CD8-positive, alpha-beta memory T cell (primary cell): ENCODE measurements around the gene GRK2. TPM values are rescaled to one million over a fixed set of nuclear protein-coding genes. Genes with fewer than 3 reads are reported as not detected.
A peak's percentile ranks its signal among the peaks of the same experiment; 100 is the strongest.
"Not testable (repeated sequence)": the region's sequence is repeated elsewhere in the genome, so short reads cannot be mapped to it uniquely, and the experiment has no call there.

Experiments
- CTCF ChIA-PET: fragments of 350-600 bp; sonication (Branson Sonifier 250); formaldehyde crosslinking; loops from one replicate; lab custom pipeline; 2021; ENCODE audit warnings: antibody characterized with exemption; lab: Charles Lee
- POLR2A ChIA-PET: fragments of 350-600 bp; sonication (Branson Sonifier 250); formaldehyde crosslinking; loops from one replicate; lab custom pipeline; 2021; ENCODE audit warnings: antibody characterized with exemption; lab: Charles Lee
- DNase-seq, 5 donors: peaks; one replicate each; pipeline versions ENCODE4 v3.0.0 to v3.0.0-alpha.2; 2020 to 2022; ENCODE audit warnings: mixed read lengths in 1 of 5
- H3K27ac ChIP-seq: one replicate; pipeline ENCODE4 v1.7.0; 2013; ENCODE audit warnings: low read depth, mild to moderate bottlenecking, low read length, moderate library complexity
- H3K27me3 ChIP-seq: 2 replicates; pipeline ENCODE4 v1.7.0; 2013; ENCODE audit warnings: low read length, mild to moderate bottlenecking; ENCODE audit not compliant: insufficient read depth, poor library complexity, severe bottlenecking
- H3K36me3 ChIP-seq: 2 replicates; pipeline ENCODE4 v1.7.0; 2013; ENCODE audit warnings: mild to moderate bottlenecking, low read length, moderate library complexity; ENCODE audit not compliant: insufficient read depth
- H3K4me1 ChIP-seq: 2 replicates; pipeline ENCODE4 v1.7.0; 2013; ENCODE audit warnings: mild to moderate bottlenecking, low read length, moderate library complexity; ENCODE audit not compliant: insufficient read depth
- H3K4me3 ChIP-seq: 2 replicates; pipeline ENCODE4 v1.7.0; 2013; ENCODE audit warnings: mild to moderate bottlenecking, low read length
- H3K9me3 ChIP-seq: 2 replicates; pipeline ENCODE4 v1.7.0; 2013; ENCODE audit warnings: mild to moderate bottlenecking, low read length
- H3K27ac Mint-ChIP-seq, 8 donors: one replicate each; pipeline ENCODE4 v1.8.0; 2020 to 2021; ENCODE audit warnings: mixed read lengths in 8 of 8, mild to moderate bottlenecking in 6 of 8, inconsistent platforms in 3 of 8, moderate library complexity in 3 of 8
- H3K27me3 Mint-ChIP-seq, 2 donors: one replicate each; pipeline ENCODE4 v1.8.0; 2020 to 2021; ENCODE audit warnings: mixed read lengths in 2 of 2, mild to moderate bottlenecking in 1 of 2, moderate library complexity in 1 of 2
- H3K36me3 Mint-ChIP-seq, 3 donors: one replicate each; pipeline ENCODE4 v1.8.0; 2020 to 2021; ENCODE audit warnings: mixed read lengths in 3 of 3, inconsistent platforms in 1 of 3, mild to moderate bottlenecking in 1 of 3
- H3K4me1 Mint-ChIP-seq, 3 donors: one replicate each; pipeline ENCODE4 v1.8.0; 2020 to 2021; ENCODE audit warnings: mixed read lengths in 3 of 3, inconsistent platforms in 1 of 3, mild to moderate bottlenecking in 1 of 3
- H3K4me3 Mint-ChIP-seq, 7 donors: one replicate each; pipeline ENCODE4 v1.8.0; 2020 to 2021; ENCODE audit warnings: mixed read lengths in 7 of 7, mild to moderate bottlenecking in 6 of 7, moderate library complexity in 4 of 7, inconsistent platforms in 2 of 7
- H3K9me3 Mint-ChIP-seq, 5 donors: one replicate each; pipeline ENCODE4 v1.8.0; 2020 to 2022; ENCODE audit warnings: mixed read lengths in 5 of 5, mild to moderate bottlenecking in 3 of 5, moderate library complexity in 2 of 5, inconsistent platforms in 1 of 5
- polyA plus RNA-seq: library from polyadenylated mRNA; unstranded; fragments of 300-500 nt; fragmentation: Illumina TruSeq; gene quantifications from one replicate; pipeline ENCODE4 v1.2.3, GENCODE V29; 2021
- total RNA-seq, 2 experiments: library from RNA; stranded (reverse); gene quantifications; one replicate each; pipeline ENCODE4 v1.2.3, GENCODE V29; 2021

GRK2 gene
- total and polyA plus RNA-seq, 3 experiments from 2014 or later, result 69.9 to 246 (median 237) TPM

- Mint-ChIP-seq H3K4me3 (peak overlapping the region; percentile 94 to 100 (median 96)), H3K9me3 (no peaks in the 10 kb centered on the region), H3K4me1 (peaks cover 22 to 41% (median 36%) of the 10 kb centered on the region in 3 donors), H3K36me3 (peaks cover 0 to 4% (median 0%) of the 10 kb centered on the region in 3 donors), H3K27me3 (peaks cover 0 to 6% of the 10 kb centered on the region in 2 donors), H3K27ac (peak overlapping the region; percentile 84 to 98 (median 96))
- H3K27ac ChIP-seq, result peak overlapping the region; percentile 82
- H3K9me3 ChIP-seq, result no peaks in the 10 kb centered on the region
- peaks cover 13% of the 10 kb centered on the region for H3K4me1 ChIP-seq
- H3K4me3 ChIP-seq, result peak overlapping the region; percentile 93
- CTCF ChIA-PET, result interaction anchor here (0.6 to 7.2 kb wide), 29 partner anchors 10 to 138 kb away, joined by 3 to 94 read pairs (median 5); partner anchors contain the start of genes ANKRD13D, GRK2, POLD4 and SSH3
- POLR2A ChIA-PET, result interaction anchor here (0.6 to 3.5 kb wide), 11 partner anchors 14 to 78 kb away, joined by 4 to 27 read pairs (median 10); partner anchors contain the start of genes ANKRD13D, GRK2, POLD4 and SSH3
- no peaks in the 10 kb centered on the region for H3K27me3 ChIP-seq
- no peaks in the 10 kb centered on the region for H3K36me3 ChIP-seq
- DNase-seq, result peak in 1 of 5 donors; percentile 64
These were observed 51.7 kb downstream of the GRK2 start for GRCh38 chr11:67317888-67318555.

GRCh38 chr11:67318876-67319275, 52.6 kb downstream of the GRK2 start:
- ChIA-PET POLR2A (interaction anchor here (0.9 to 2.3 kb wide), 3 partner anchors 30 to 51 kb away, joined by 3 to 10 read pairs (median 5); partner anchors contain the start of gene ANKRD13D), CTCF (interaction anchor here (1.3 to 7.2 kb wide), 7 partner anchors 23 to 65 kb away, joined by 4 to 94 read pairs (median 8); partner anchors contain the start of gene GRK2)
- not testable (repeated sequence) for DNase-seq, H3K4me3 ChIP-seq, H3K36me3 Mint-ChIP-seq, H3K27ac ChIP-seq, H3K36me3 ChIP-seq, H3K4me1 ChIP-seq, H3K9me3 Mint-ChIP-seq, H3K27me3 Mint-ChIP-seq, H3K9me3 ChIP-seq, H3K27me3 ChIP-seq
- Mint-ChIP-seq H3K4me1 (peaks cover 15 to 34% (median 28%) of the 10 kb centered on the region in 3 donors), H3K27ac (peak overlapping the region in 6 of 8 donors; percentile 33 to 95 (median 62)), H3K4me3 (peak overlapping the region in 6 of 7 donors; percentile 45 to 97 (median 95))

GRCh38 chr11:67320011-67320410, 53.7 kb downstream of the GRK2 start:
- H3K9me3 Mint-ChIP-seq, result no peaks in the 10 kb centered on the region
- Histone ChIP-seq H3K4me3 (no peak overlapping the region), H3K27ac (no peak overlapping the region), H3K27me3 (no peaks in the 10 kb centered on the region), H3K4me1 (peaks cover 6% of the 10 kb centered on the region), H3K9me3 (no peaks in the 10 kb centered on the region), H3K36me3 (no peaks in the 10 kb centered on the region)
- peaks cover 0 to 4% (median 0%) of the 10 kb centered on the region in 3 donors for H3K36me3 Mint-ChIP-seq
- peaks cover 11 to 27% (median 22%) of the 10 kb centered on the region in 3 donors for H3K4me1 Mint-ChIP-seq
- peaks cover 0 to 6% of the 10 kb centered on the region in 2 donors for H3K27me3 Mint-ChIP-seq
- DNase-seq, result no peak
- peak overlapping the region in 1 of 7 donors; percentile 24 for H3K4me3 Mint-ChIP-seq
- H3K27ac Mint-ChIP-seq, result peak overlapping the region in 3 of 8 donors; percentile 21 to 42 (median 33)
- ChIA-PET CTCF (interaction anchor here (0.7 to 7.2 kb wide), 6 partner anchors 24 to 62 kb away, joined by 3 to 94 read pairs (median 8); partner anchors contain the start of gene GRK2), POLR2A (interaction anchor here (0.9 to 1.4 kb wide), 2 partner anchors 31 to 52 kb away, joined by 3 to 5 read pairs; partner anchors contain the start of gene ANKRD13D)

- Mint-ChIP-seq H3K9me3 (no peaks in the 10 kb centered on the region), H3K36me3 (peaks cover 0 to 4% (median 0%) of the 10 kb centered on the region in 3 donors), H3K4me1 (peaks cover 11 to 22% (median 15%) of the 10 kb centered on the region in 3 donors), H3K27ac (no peak overlapping the region), H3K4me3 (peak overlapping the region in 1 of 7 donors; percentile 68), H3K27me3 (peaks cover 0 to 6% of the 10 kb centered on the region in 2 donors)
- ChIA-PET CTCF (interaction anchor here (0.7 to 6.7 kb wide), 5 partner anchors 30 to 62 kb away, joined by 3 to 92 read pairs (median 7); partner anchors contain the start of gene GRK2), POLR2A (no interaction called here)
- no peak for DNase-seq
- H3K4me1 ChIP-seq, result peaks cover 6% of the 10 kb centered on the region
- H3K27me3 ChIP-seq, result no peaks in the 10 kb centered on the region
- no peaks in the 10 kb centered on the region for H3K9me3 ChIP-seq
- H3K27ac ChIP-seq, result no peak overlapping the region
- no peaks in the 10 kb centered on the region for H3K36me3 ChIP-seq
- H3K4me3 ChIP-seq, result no peak overlapping the region
These were observed 54.4 kb downstream of the GRK2 start for GRCh38 chr11:67320691-67321090.

- Mint-ChIP-seq H3K36me3 (peaks cover 0 to 4% (median 2%) of the 10 kb centered on the region in 3 donors), H3K27me3 (peaks cover 0 to 6% of the 10 kb centered on the region in 2 donors), H3K4me1 (peaks cover 11 to 20% (median 14%) of the 10 kb centered on the region in 3 donors), H3K27ac (peak overlapping the region in 1 of 8 donors; percentile 18), H3K4me3 (peak overlapping the region in 1 of 7 donors; percentile 68), H3K9me3 (no peaks in the 10 kb centered on the region)
- no peak for DNase-seq
- CTCF ChIA-PET, result interaction anchor here (1.1 to 2.2 kb wide), 3 partner anchors 24 to 59 kb away, joined by 3 to 13 read pairs (median 8); partner anchors contain the start of gene POLD4
- no peak overlapping the region for H3K4me3 ChIP-seq
- POLR2A ChIA-PET, result no interaction called here
- no peak overlapping the region for H3K27ac ChIP-seq
- H3K4me1 ChIP-seq, result peaks cover 6% of the 10 kb centered on the region
- no peaks in the 10 kb centered on the region for H3K36me3 ChIP-seq
- no peaks in the 10 kb centered on the region for H3K9me3 ChIP-seq
- H3K27me3 ChIP-seq, result no peaks in the 10 kb centered on the region
These were observed 55.1 kb downstream of the GRK2 start for GRCh38 chr11:67321313-67321871.

GRCh38 chr11:67322049-67322448, 55.8 kb downstream of the GRK2 start:
- Mint-ChIP-seq H3K36me3 (peaks cover 0 to 4% (median 2%) of the 10 kb centered on the region in 3 donors), H3K9me3 (no peaks in the 10 kb centered on the region), H3K4me1 (peaks cover 9 to 17% (median 11%) of the 10 kb centered on the region in 3 donors), H3K4me3 (peak overlapping the region in 1 of 7 donors; percentile 70), H3K27ac (no peak overlapping the region), H3K27me3 (peaks cover 0 to 7% of the 10 kb centered on the region in 2 donors)
- H3K4me3 ChIP-seq, result no peak overlapping the region
- H3K9me3 ChIP-seq, result no peaks in the 10 kb centered on the region
- H3K36me3 ChIP-seq, result no peaks in the 10 kb centered on the region
- no peak overlapping the region for H3K27ac ChIP-seq
- ChIA-PET POLR2A (no interaction called here), CTCF (interaction anchor here (0.8 to 2.2 kb wide), 8 partner anchors 23 to 82 kb away, joined by 3 to 13 read pairs (median 4); partner anchors contain the start of genes POLD4 and PPP1CA)
- no peak for DNase-seq
- no peaks in the 10 kb centered on the region for H3K27me3 ChIP-seq
- H3K4me1 ChIP-seq, result peaks cover 6% of the 10 kb centered on the region

GRCh38 chr11:67323526-67323925, 57.3 kb downstream of the GRK2 start:
- Histone ChIP-seq H3K9me3 (no peaks in the 10 kb centered on the region), H3K4me3 (no peak overlapping the region), H3K4me1 (peaks cover 1% of the 10 kb centered on the region), H3K36me3 (no peaks in the 10 kb centered on the region), H3K27ac (no peak overlapping the region), H3K27me3 (no peaks in the 10 kb centered on the region)
- DNase-seq, result no peak
- H3K9me3 Mint-ChIP-seq, result no peaks in the 10 kb centered on the region
- H3K36me3 Mint-ChIP-seq, result peaks cover 0 to 2% (median 0%) of the 10 kb centered on the region in 3 donors
- H3K27ac Mint-ChIP-seq, result peak overlapping the region in 1 of 8 donors; percentile 93
- H3K4me1 Mint-ChIP-seq, result peaks cover 2 to 7% (median 3%) of the 10 kb centered on the region in 3 donors
- CTCF ChIA-PET, result interaction anchor here (1.1 to 2.2 kb wide), 7 partner anchors 22 to 84 kb away, joined by 3 to 13 read pairs (median 4); partner anchors contain the start of genes POLD4 and PPP1CA
- peaks cover 0 to 3% of the 10 kb centered on the region in 2 donors for H3K27me3 Mint-ChIP-seq
- POLR2A ChIA-PET, result interaction anchor here (1.1 kb wide), 1 partner anchor 56 kb away, joined by 3 read pairs; no protein-coding TSS in a partner anchor
- no peak overlapping the region for H3K4me3 Mint-ChIP-seq
